ENCODE results near the gene PREX1.

- TF ChIP-seq CTCF (optimal IDR thresholded peaks at IDR 0.05 in 1 of 3, IDR thresholded peaks at IDR 0.05 in 1 of 3, conservative IDR thresholded peaks at IDR 0.05 in 1 of 3; ENCODE audit: extremely low read depth in 1 of 3, insufficient read depth in 2 of 3, low read length in 3 of 3): no peak
- no peak for TF ChIP-seq EZH2 (IDR thresholded peaks at IDR 0.05; ENCODE audit: low read length)
These were observed 69.5 kb downstream of the PREX1 start for GRCh38 chr20:48758206-48758820.
